GM23248 (cell line): ENCODE measurements around the gene NR2C2.

Experiments
- EZH2 ChIP-seq: fragments of 200-600 bp; sonication (generic); IDR thresholded peaks from 2 replicates; pipeline ENCODE4 v1.6.1; 2018; ENCODE audit warnings: antibody characterized with exemption, mild to moderate bottlenecking; ENCODE audit not compliant: insufficient read depth, poor library complexity, severe bottlenecking
- EZH2phosphoT487 ChIP-seq: fragments of 200-600 bp; sonication (generic); IDR thresholded peaks from 2 replicates; pipeline ENCODE4 v1.6.1; 2018; ENCODE audit warnings: antibody characterized with exemption, moderate library complexity, mild to moderate bottlenecking, low read depth; ENCODE audit not compliant: insufficient read depth

DNA sequence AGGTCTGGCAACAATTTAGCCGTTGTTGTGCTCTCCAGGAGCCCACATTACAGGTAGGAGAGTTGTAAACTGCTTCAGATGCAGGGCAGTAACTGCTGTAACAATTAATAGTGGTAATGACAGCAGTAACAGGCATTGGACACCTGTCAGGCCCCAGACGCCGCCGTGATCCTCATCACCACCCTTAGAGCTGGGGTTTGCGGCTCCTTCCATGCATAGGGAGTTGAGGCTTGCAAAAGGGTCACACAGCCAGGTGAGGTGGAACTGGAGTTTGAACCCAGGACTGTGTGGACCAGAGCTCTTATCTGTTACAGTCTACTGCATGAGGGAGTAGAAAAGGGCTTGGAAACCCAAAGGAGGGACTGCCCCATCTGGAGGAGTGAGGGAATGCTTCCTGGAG, 26.8 kb upstream of the NR2C2 start:
- no peak for TF ChIP-seq EZH2
- no peak for TF ChIP-seq EZH2phosphoT487
